Astrocyte of the cerebellum (primary cell): Measurements from ENCODE around the gene SYT6.

Experiments
- DNase-seq: peaks from one replicate; pipeline ENCODE4 v3.0.0-alpha.2; 2011; ENCODE audit warnings: low read depth
- H3K4me3 ChIP-seq: 2 replicates; pipeline ENCODE4 v1.5.1; 2011; ENCODE audit warnings: mild to moderate bottlenecking, low read depth, low read length, moderate library complexity
- in situ Hi-C: cut with HindIII; loops from 2 replicates; pipeline ENCODE4 v1.10.0; 2017; ENCODE audit warnings: low sequenced_read_pairs
- TF ChIP-seq, protein P1 (sequence below): IDR thresholded peaks from 2 replicates; pipeline ENCODE4 v1.5.1; 2012; ENCODE audit warnings: low read length, low read depth, moderate library complexity, mild to moderate bottlenecking; ENCODE audit errors: missing control alignments

SYT6 gene

GRCh38 chr1:114116086-114116485 is 37.6 kb downstream of the SYT6 start:
- in situ Hi-C loops, result no loop called here
- TF ChIP-seq, protein P1, sequence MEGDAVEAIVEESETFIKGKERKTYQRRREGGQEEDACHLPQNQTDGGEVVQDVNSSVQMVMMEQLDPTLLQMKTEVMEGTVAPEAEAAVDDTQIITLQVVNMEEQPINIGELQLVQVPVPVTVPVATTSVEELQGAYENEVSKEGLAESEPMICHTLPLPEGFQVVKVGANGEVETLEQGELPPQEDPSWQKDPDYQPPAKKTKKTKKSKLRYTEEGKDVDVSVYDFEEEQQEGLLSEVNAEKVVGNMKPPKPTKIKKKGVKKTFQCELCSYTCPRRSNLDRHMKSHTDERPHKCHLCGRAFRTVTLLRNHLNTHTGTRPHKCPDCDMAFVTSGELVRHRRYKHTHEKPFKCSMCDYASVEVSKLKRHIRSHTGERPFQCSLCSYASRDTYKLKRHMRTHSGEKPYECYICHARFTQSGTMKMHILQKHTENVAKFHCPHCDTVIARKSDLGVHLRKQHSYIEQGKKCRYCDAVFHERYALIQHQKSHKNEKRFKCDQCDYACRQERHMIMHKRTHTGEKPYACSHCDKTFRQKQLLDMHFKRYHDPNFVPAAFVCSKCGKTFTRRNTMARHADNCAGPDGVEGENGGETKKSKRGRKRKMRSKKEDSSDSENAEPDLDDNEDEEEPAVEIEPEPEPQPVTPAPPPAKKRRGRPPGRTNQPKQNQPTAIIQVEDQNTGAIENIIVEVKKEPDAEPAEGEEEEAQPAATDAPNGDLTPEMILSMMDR, result no peak
- no peak for DNase-seq
- no peak overlapping the region for H3K4me3 ChIP-seq

DNA sequence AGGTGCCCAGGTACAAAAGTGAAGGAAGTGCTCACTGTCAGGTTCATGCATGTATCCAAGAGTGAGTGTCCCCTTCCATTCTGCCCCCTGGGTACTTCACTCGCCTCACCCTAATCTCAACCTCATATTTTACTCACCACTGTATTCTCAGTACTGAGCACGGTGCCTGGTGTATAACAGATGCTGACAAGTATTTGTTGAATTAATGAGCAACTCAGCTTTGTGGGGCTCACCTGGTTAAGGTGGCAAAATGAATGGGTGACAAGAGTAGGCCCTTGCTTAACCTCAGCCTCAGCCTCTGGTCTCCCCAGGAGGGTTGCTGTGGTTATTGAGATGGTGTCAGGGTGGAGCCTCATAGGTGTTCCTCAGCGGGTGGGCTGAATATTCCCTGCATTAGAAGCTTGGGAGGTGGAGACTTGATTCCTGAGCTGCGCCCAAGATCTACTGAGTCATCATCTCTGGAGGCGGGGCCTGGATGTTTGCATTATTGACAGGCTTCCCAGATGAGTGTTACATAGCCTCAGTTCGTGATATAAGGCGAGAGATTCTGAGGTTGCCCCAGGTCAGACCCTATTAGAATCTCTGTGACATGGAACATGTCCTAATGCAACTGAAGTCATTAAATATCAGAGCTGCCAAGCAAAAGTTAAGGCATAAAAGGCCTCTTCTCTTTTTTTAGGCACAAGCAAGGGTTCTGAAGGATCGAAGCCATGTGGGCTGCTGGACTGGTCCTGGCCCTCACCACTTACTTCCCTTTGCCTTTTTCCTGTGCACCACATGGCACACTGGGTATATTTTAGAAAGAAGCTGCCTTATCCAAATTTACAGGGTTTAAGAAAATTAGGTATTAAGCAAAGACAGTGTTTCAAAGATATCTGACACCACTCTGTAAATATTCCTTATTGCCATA is 39.2 kb downstream of the SYT6 start:
- TF ChIP-seq, protein P1, result no peak
- in situ Hi-C loops, result no loop called here
- no peak for DNase-seq
- H3K4me3 ChIP-seq, result no peak overlapping the region

DNA sequence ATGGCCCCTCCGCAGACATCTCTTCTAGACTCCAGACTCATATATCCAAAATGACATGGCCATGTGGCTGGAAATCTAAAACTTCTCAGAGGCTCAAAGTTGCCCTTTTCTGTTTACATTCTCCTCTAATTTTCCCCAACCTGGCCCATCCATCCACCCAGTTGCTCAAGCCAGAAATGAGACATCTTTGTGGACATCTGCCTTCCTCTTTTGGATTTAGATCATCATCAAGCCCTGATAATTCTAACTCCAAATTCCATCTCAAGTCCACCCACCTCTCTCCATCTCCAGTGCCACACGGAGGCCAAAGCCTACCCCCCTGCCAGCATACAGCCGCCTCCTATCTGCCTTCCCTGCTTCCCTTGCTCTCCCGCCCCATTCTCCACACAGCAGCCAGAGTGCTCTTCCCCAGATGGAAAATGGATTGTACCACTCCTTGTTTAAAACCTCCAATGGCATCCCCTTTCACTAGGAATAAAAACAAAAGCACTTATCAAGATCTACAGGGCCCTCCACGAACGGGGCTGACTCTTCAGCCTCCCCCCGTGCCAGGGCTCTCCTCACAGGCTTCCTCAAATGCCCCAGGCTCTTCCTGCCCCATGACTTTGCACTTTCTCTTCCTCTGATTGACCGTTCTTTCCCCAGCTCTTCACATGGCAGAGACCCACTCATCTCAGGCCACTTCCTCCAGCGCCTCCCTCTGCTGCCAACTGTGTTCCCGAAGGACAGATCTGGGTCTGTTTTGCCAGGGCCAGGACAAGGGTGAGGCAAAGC is 40.1 kb downstream of the SYT6 start:
- no peak for DNase-seq
- in situ Hi-C loops, result no loop called here
- TF ChIP-seq, protein P1, result no peak

GRCh38 chr1:114112775-114113174 is 40.9 kb downstream of the SYT6 start:
- no peak for DNase-seq
- no peak overlapping the region for H3K4me3 ChIP-seq
- TF ChIP-seq, protein P1, result no peak
- in situ Hi-C loops, result no loop called here

More for the DNA sequence above, 40.1 kb downstream of the SYT6 start:
- no peak overlapping the region for H3K4me3 ChIP-seq

GRCh38 chr1:114111731-114112641 is 41.7 kb downstream of the SYT6 start:
- DNase-seq, result no peak
- TF ChIP-seq, protein P1, result no peak
- in situ Hi-C loops, result no loop called here
- no peak overlapping the region for H3K4me3 ChIP-seq

GRCh38 chr1:114109981-114110380 is 43.7 kb downstream of the SYT6 start:
- in situ Hi-C loops, result no loop called here
- no peak for DNase-seq

More at GRCh38 chr1:114109981-114110380, 43.7 kb downstream of the SYT6 start:
- TF ChIP-seq, protein P1, result no peak
- H3K4me3 ChIP-seq, result no peak overlapping the region
